ENCODE results near the gene ZBTB37. TPM values are rescaled to one million over a fixed set of nuclear protein-coding genes. Genes with fewer than 3 reads are reported as not detected.
"Not testable (repeated sequence)": the region's sequence is repeated elsewhere in the genome, so short reads cannot be mapped to it uniquely, and the experiment has no call there.

ZBTB37 gene
- total and polyA plus RNA-seq, 4 donors = 0.67 to 6.1 (median 3.3) TPM

DNA sequence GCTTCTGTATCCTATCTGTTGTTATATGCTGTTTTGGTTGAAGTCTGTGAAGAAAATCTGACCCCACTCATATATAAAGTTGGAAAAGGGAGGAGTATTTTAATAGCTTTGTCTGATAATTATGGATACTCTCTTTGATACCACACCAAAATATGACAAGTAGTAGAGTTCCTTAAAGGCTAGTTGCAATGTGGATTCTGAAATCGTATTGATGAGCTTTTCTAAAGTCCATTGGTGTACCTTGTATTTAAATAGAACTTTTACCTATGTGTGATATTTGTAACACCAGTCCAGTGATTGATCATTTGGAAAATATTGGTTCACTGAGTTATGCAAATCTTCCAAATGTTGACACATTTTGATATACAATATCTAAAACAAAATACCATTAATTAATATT, 8.1 kb upstream of the ZBTB37 start:
- Histone ChIP-seq H3K9ac (ENCODE audit: low read depth in 1 of 2, low read length in 2 of 2) (no peak overlapping the region), H3K27me3 (ENCODE audit: control insufficient read depth in 4 of 4, insufficient read depth in 4 of 4, low read length in 3 of 4) (no peaks in the 10 kb centered on the region), H3K36me3 (ENCODE audit: control insufficient read depth in 4 of 4, insufficient read depth in 3 of 4, low read depth in 1 of 4, low read length in 3 of 4) (peaks cover 4 to 36% (median 27%) of the 10 kb centered on the region in 4 donors), H3K27ac (ENCODE audit: low read depth in 1 of 2, low read length in 2 of 2) (no peak overlapping the region), H3K4me1 (ENCODE audit: control insufficient read depth in 4 of 4, insufficient read depth in 4 of 4, low read length in 3 of 4) (no peaks in the 10 kb centered on the region), H3K4me3 (ENCODE audit: low read depth in 1 of 3, low read length in 3 of 3) (no peak overlapping the region), H3K9me3 (ENCODE audit: control insufficient read depth in 4 of 4, low read length in 3 of 4) (no peaks in the 10 kb centered on the region)
- TF ChIP-seq SP1 (IDR thresholded peaks at IDR 0.05) (no peak), JUND (IDR thresholded peaks at IDR 0.05) (no peak), RXRA (IDR thresholded peaks at IDR 0.05) (no peak)
- TF ChIP-seq, protein P1, sequence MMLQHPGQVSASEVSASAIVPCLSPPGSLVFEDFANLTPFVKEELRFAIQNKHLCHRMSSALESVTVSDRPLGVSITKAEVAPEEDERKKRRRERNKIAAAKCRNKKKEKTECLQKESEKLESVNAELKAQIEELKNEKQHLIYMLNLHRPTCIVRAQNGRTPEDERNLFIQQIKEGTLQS (IDR thresholded peaks at IDR 0.05) = no peak
- DNase-seq (ENCODE audit: low spot score) = no peak
- WGBS = 90% methylated on average over 1 of the region's 1 CpG

DNA sequence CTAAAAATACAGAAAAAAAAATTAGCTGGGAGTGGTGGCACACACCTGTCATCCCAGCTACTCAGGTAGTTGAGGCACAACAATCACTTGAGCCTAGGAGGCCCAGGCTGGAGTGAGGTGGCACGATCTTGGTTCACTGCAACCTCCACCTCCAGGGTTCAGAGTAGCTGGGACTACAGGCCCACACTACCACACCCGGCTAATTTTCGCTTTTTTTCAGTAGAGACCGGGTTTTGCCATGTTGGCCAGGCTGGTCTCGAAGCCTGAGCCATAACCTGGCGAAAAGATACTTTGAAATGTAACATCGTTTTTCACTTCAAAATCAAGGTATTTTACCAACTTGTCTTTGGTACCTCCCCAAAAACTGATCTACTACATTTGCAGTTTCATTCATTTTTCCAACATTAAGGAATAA, 6.4 kb upstream of the ZBTB37 start:
- no peaks in the 10 kb centered on the region for H3K27me3 ChIP-seq (ENCODE audit: control insufficient read depth in 4 of 4, insufficient read depth in 4 of 4, low read length in 3 of 4)
- H3K9me3 ChIP-seq (ENCODE audit: control insufficient read depth in 4 of 4, low read length in 3 of 4) = no peaks in the 10 kb centered on the region
- no peak for DNase-seq (ENCODE audit: low spot score)
- H3K36me3 ChIP-seq (ENCODE audit: control insufficient read depth in 4 of 4, insufficient read depth in 3 of 4, low read depth in 1 of 4, low read length in 3 of 4) = peaks cover 5 to 48% (median 37%) of the 10 kb centered on the region in 4 donors
- no peak overlapping the region for H3K9ac ChIP-seq (ENCODE audit: low read depth in 1 of 2, low read length in 2 of 2)
- H3K4me1 ChIP-seq (ENCODE audit: control insufficient read depth in 4 of 4, insufficient read depth in 4 of 4, low read length in 3 of 4) = peaks cover 0 to 6% (median 2%) of the 10 kb centered on the region in 4 donors
- H3K4me3 ChIP-seq (ENCODE audit: low read depth in 1 of 3, low read length in 3 of 3) = no peak overlapping the region
- H3K27ac ChIP-seq (ENCODE audit: low read depth in 1 of 2, low read length in 2 of 2) = no peak overlapping the region
- no peak for TF ChIP-seq FOXA1 (IDR thresholded peaks at IDR 0.05)
- TF ChIP-seq TAF1 (conservative IDR thresholded peaks at IDR 0.05) = no peak
- no peak for TF ChIP-seq NR2F2 (IDR thresholded peaks at IDR 0.05)
- TF ChIP-seq JUND (IDR thresholded peaks at IDR 0.05) = no peak
- TF ChIP-seq GABPA (IDR thresholded peaks at IDR 0.05 in 1 of 2, conservative IDR thresholded peaks at IDR 0.05 in 1 of 2) = no peak
- TF ChIP-seq, protein P2, sequence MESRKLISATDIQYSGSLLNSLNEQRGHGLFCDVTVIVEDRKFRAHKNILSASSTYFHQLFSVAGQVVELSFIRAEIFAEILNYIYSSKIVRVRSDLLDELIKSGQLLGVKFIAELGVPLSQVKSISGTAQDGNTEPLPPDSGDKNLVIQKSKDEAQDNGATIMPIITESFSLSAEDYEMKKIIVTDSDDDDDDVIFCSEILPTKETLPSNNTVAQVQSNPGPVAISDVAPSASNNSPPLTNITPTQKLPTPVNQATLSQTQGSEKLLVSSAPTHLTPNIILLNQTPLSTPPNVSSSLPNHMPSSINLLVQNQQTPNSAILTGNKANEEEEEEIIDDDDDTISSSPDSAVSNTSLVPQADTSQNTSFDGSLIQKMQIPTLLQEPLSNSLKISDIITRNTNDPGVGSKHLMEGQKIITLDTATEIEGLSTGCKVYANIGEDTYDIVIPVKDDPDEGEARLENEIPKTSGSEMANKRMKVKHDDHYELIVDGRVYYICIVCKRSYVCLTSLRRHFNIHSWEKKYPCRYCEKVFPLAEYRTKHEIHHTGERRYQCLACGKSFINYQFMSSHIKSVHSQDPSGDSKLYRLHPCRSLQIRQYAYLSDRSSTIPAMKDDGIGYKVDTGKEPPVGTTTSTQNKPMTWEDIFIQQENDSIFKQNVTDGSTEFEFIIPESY (IDR thresholded peaks at IDR 0.05) = no peak
- no peak for TF ChIP-seq HNF4G (IDR thresholded peaks at IDR 0.05)
- TF ChIP-seq, protein P1 (IDR thresholded peaks at IDR 0.05) = no peak
- TF ChIP-seq, protein P3, sequence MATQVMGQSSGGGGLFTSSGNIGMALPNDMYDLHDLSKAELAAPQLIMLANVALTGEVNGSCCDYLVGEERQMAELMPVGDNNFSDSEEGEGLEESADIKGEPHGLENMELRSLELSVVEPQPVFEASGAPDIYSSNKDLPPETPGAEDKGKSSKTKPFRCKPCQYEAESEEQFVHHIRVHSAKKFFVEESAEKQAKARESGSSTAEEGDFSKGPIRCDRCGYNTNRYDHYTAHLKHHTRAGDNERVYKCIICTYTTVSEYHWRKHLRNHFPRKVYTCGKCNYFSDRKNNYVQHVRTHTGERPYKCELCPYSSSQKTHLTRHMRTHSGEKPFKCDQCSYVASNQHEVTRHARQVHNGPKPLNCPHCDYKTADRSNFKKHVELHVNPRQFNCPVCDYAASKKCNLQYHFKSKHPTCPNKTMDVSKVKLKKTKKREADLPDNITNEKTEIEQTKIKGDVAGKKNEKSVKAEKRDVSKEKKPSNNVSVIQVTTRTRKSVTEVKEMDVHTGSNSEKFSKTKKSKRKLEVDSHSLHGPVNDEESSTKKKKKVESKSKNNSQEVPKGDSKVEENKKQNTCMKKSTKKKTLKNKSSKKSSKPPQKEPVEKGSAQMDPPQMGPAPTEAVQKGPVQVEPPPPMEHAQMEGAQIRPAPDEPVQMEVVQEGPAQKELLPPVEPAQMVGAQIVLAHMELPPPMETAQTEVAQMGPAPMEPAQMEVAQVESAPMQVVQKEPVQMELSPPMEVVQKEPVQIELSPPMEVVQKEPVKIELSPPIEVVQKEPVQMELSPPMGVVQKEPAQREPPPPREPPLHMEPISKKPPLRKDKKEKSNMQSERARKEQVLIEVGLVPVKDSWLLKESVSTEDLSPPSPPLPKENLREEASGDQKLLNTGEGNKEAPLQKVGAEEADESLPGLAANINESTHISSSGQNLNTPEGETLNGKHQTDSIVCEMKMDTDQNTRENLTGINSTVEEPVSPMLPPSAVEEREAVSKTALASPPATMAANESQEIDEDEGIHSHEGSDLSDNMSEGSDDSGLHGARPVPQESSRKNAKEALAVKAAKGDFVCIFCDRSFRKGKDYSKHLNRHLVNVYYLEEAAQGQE (IDR thresholded peaks at IDR 0.05) = no peak
- no peak for TF ChIP-seq FOXA2 (IDR thresholded peaks at IDR 0.05)
- no peak for TF ChIP-seq RXRA (IDR thresholded peaks at IDR 0.05)
- TF ChIP-seq, protein P4, sequence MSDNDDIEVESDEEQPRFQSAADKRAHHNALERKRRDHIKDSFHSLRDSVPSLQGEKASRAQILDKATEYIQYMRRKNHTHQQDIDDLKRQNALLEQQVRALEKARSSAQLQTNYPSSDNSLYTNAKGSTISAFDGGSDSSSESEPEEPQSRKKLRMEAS (IDR thresholded peaks at IDR 0.05) = no peak
- TF ChIP-seq, protein P5, sequence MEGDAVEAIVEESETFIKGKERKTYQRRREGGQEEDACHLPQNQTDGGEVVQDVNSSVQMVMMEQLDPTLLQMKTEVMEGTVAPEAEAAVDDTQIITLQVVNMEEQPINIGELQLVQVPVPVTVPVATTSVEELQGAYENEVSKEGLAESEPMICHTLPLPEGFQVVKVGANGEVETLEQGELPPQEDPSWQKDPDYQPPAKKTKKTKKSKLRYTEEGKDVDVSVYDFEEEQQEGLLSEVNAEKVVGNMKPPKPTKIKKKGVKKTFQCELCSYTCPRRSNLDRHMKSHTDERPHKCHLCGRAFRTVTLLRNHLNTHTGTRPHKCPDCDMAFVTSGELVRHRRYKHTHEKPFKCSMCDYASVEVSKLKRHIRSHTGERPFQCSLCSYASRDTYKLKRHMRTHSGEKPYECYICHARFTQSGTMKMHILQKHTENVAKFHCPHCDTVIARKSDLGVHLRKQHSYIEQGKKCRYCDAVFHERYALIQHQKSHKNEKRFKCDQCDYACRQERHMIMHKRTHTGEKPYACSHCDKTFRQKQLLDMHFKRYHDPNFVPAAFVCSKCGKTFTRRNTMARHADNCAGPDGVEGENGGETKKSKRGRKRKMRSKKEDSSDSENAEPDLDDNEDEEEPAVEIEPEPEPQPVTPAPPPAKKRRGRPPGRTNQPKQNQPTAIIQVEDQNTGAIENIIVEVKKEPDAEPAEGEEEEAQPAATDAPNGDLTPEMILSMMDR (IDR thresholded peaks at IDR 0.05; ENCODE audit: low read depth, low read length, missing input control) = no peak
- no peak for TF ChIP-seq EGR1 (IDR thresholded peaks at IDR 0.05; ENCODE audit: low read depth in 2 of 2)
- no peak for TF ChIP-seq SP1 (IDR thresholded peaks at IDR 0.05)
- TF ChIP-seq RAD21 (IDR thresholded peaks at IDR 0.05) = no peak
- WGBS = 91% methylated on average over 7 of the region's 7 CpGs

DNA sequence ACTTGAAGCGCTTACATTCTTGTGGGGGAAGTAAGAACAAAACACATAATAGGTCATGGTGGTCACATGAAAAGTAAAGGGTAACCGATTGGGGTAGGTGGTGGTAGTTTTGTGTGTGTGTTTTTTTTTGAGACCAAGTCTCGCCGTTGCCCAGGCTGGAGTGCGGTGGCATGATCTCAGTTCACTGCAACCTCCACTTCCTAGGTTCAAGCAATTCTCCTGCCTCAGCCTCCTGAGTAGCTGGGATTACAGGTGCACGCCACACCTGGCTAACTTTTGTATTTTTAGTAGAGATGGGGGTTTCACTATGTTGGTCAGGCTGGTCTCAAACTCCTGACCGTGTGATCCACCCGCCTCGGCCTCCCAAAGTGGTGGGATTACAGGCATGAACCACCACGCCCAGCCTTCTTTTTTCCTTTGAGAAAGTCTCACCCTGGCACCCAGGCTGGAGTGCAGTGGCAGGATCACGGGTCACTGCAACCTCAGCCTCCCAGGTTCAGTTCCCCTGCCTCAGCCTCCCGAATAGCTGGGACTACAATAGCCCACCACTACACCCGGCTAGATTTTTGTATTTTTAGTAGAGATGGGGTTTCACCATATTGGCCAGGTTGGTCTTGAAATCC, 5.9 kb upstream of the ZBTB37 start:
- H3K36me3 ChIP-seq (ENCODE audit: control insufficient read depth in 4 of 4, insufficient read depth in 3 of 4, low read depth in 1 of 4, low read length in 3 of 4) = peaks cover 6 to 46% (median 37%) of the 10 kb centered on the region in 4 donors
- H3K9ac ChIP-seq (ENCODE audit: low read depth in 1 of 2, low read length in 2 of 2) = not testable (repeated sequence)
- 90% methylated on average over 13 of the region's 13 CpGs for WGBS

More for the DNA sequence above, 5.9 kb upstream of the ZBTB37 start:
- not testable (repeated sequence) for H3K4me3 ChIP-seq (ENCODE audit: low read depth in 1 of 3, low read length in 3 of 3); DNase-seq (ENCODE audit: low spot score); H3K4me1 ChIP-seq (ENCODE audit: control insufficient read depth in 4 of 4, insufficient read depth in 4 of 4, low read length in 3 of 4); H3K27me3 ChIP-seq (ENCODE audit: control insufficient read depth in 4 of 4, insufficient read depth in 4 of 4, low read length in 3 of 4); H3K9me3 ChIP-seq (ENCODE audit: control insufficient read depth in 4 of 4, low read length in 3 of 4); H3K27ac ChIP-seq (ENCODE audit: low read depth in 1 of 2, low read length in 2 of 2)
